Right ventricle myocardium superior (tissue), 1 donor: ENCODE measurements around the gene KCNAB2. TPM values are rescaled to one million over a fixed set of nuclear protein-coding genes. Genes with fewer than 3 reads are reported as not detected.

ENCODE experiments used
- ATAC-seq: fragments of 200-7000 bp; cut with Tn5 transposase; one replicate; pipeline ENCODE4 v1.9.1; 2020; ENCODE audit warnings: mild to moderate bottlenecking; ENCODE audit not compliant: poor library complexity
- DNase-seq: peaks from one replicate; pipeline ENCODE4 v3.0.0-alpha.2; 2020
- intact Hi-C: fragments of 100-400 bp; cut with DNase I; formaldehyde crosslinking; loops from one replicate; pipeline ENCODE4 v1.11.2; 2022
- total RNA-seq: library from RNA; stranded (reverse); fragmentation: NEBNext Ultra II Directional; extraction: Animal tissue kit (Norgen Biotek cat#: 25700); gene quantifications from one replicate; pipeline ENCODE4 v1.2.1, GENCODE V29; 2021
- donor health status: DM: no; HTN: yes; CAD: no; lungs with severe emphysema.

Gene KCNAB2
- total RNA-seq, 1 donor from 2014 or later, result 21.2 TPM

- DNase-seq, result no peak
- intact Hi-C loops, result no loop called here
These were observed 100.2 kb downstream of the KCNAB2 start for GRCh38 chr1:6145864-6146410.

DNA sequence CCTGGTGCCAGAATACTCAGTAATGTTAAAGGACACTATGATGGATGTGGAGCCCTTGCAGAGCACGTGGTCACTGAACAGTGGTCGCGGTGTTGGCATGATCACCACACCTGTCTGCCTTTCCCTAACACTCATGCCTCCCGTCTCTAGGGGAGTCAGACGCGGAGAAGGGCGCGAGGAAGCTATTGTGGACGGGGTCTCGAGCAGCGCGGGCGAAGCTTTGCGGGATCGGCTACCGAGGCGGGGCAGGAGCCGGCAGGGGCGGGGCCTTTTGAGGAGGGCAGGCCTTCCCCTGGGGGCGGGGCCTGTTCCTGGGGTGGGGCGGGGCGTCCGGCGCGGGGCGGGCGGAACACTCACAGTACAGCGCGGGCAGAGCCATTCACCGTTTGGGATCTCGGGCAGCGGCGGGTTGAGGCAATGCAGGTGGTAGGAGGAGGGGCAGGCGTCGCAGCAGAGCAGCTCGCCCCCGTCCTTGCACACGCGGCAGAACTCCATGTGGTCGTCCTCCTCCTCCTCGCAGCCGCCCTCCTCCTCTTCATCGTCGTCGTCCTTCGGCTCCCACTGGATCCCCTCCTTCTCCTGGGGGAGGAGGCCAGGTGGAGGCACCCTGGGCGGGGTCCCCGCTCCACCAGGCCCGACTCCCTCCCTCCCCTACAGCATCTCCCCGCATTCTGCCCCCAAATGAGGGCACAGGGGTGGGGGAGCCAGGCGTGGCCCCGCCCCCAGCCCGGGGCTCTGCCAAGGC is 103.0 kb downstream of the KCNAB2 start:
- DNase-seq (peak; percentile 62), ATAC-seq (peak; percentile 78)
- intact Hi-C loops, result no loop called here

More at GRCh38 chr1:6145864-6146410, 100.2 kb downstream of the KCNAB2 start:
- no peak for ATAC-seq

DNA sequence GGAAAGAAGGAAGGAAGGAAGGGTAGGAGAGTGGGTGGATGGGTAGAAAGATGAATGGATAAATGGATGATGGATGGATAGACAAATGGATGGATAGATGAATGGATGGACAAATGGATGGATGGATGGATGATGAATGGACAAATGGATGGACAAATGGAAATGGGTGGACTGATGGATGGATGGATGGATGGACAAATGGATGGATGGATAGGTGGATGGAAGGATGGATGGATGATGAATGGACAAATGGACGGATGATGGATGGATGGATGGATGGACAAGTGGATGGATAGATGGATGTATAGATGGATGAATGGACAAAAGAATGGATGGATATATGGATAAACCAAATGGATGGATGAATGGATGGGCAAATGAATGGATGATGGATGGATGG is 103.9 kb downstream of the KCNAB2 start:
- intact Hi-C loops, result no loop called here
- DNase-seq (no peak), ATAC-seq (no peak)

- ATAC-seq (no peak), DNase-seq (no peak)
- intact Hi-C loops, result no loop called here
These were observed 104.6 kb downstream of the KCNAB2 start for GRCh38 chr1:6150006-6150938.

Other genes with a start within 250 kb of the KCNAB2 start
- 4.3 TPM for gene NPHP4, start 53.5 kb upstream of the KCNAB2 start, total RNA-seq
- not detected for gene CHD5, start 134.4 kb downstream of the KCNAB2 start, total RNA-seq
- gene RPL22, start 153.7 kb downstream of the KCNAB2 start, total RNA-seq, result 234 TPM
- gene RNF207, start 160.2 kb downstream of the KCNAB2 start, total RNA-seq, result 70.1 TPM
- gene ICMT, start 190.1 kb downstream of the KCNAB2 start, total RNA-seq, result 48.8 TPM
- not detected for gene HES3, start 198.3 kb downstream of the KCNAB2 start, total RNA-seq
- 12.5 TPM for gene GPR153, start 215.2 kb downstream of the KCNAB2 start, total RNA-seq